Osteoblast (primary cell): ENCODE measurements around the gene INSIG2. TPM values are rescaled to one million over a fixed set of nuclear protein-coding genes. Genes with fewer than 3 reads are reported as not detected.

Experiments used
- DNase-seq: peaks from one replicate; pipeline ENCODE4 v3.0.0; 2011; ENCODE audit warnings: low spot score, mixed read lengths; ENCODE audit not compliant: insufficient read length; ENCODE audit errors: missing footprints
- H2AFZ ChIP-seq: 2 replicates; pipeline ENCODE4 v1.6.0; 2011; ENCODE audit warnings: mild to moderate bottlenecking, low read length
- H3K27ac ChIP-seq: 2 replicates; pipeline ENCODE4 v1.5.1; 2011; ENCODE audit warnings: mild to moderate bottlenecking, low read depth, low read length, moderate library complexity
- H3K27me3 ChIP-seq: 2 replicates; pipeline ENCODE4 v1.6.0; 2012; ENCODE audit warnings: mild to moderate bottlenecking, control low read depth, inconsistent platforms, low read length, moderate library complexity; ENCODE audit not compliant: insufficient read depth
- H3K36me3 ChIP-seq: 2 replicates; pipeline ENCODE4 v1.5.1; 2011; ENCODE audit warnings: mild to moderate bottlenecking, low read length, control low read depth, moderate library complexity; ENCODE audit not compliant: insufficient read depth
- H3K4me1 ChIP-seq: 2 replicates; pipeline ENCODE4 v1.5.1; 2011; ENCODE audit warnings: mild to moderate bottlenecking, low read length, control low read depth, moderate library complexity; ENCODE audit not compliant: insufficient read depth
- H3K4me2 ChIP-seq: 2 replicates; pipeline ENCODE4 v1.6.0; 2011; ENCODE audit warnings: mild to moderate bottlenecking, low read length; ENCODE audit not compliant: insufficient read depth
- H3K4me3 ChIP-seq: fragments of 200-600 bp; sonication (generic); 3 replicates; pipeline ENCODE4 v1.5.1; 2012; ENCODE audit warnings: mild to moderate bottlenecking, low read length, inconsistent platforms; ENCODE audit not compliant: insufficient read depth
- H3K79me2 ChIP-seq: 2 replicates; pipeline ENCODE4 v1.6.0; 2012; ENCODE audit warnings: mild to moderate bottlenecking, low read length, control low read depth, inconsistent platforms; ENCODE audit not compliant: insufficient read depth
- H3K9me3 ChIP-seq: 2 replicates; pipeline ENCODE4 v1.5.1; 2011; ENCODE audit warnings: low read depth, low read length, control low read depth
- H4K20me1 ChIP-seq: 2 replicates; pipeline ENCODE4 v1.6.0; 2012; ENCODE audit warnings: mild to moderate bottlenecking, low read length, control low read depth; ENCODE audit not compliant: insufficient read depth
- CTCF ChIP-seq: IDR thresholded peaks from 2 replicates; pipeline ENCODE4 v1.5.1; 2011; ENCODE audit warnings: mild to moderate bottlenecking, low read depth, low read length, moderate library complexity; ENCODE audit errors: extremely low read depth
- total RNA-seq: library from RNA; depleted of rRNA; stranded (reverse); fragments of >200 nt; gene quantifications from 2 replicates; pipeline ENCODE4 v1.2.3, GENCODE V29; 2012

Gene INSIG2
- total RNA-seq, 1 donor: 20.6 TPM

GRCh38 chr2:118054213-118055008 is 33.9 kb upstream of the INSIG2 start:
- H3K4me1 ChIP-seq: peaks cover 9% of the 10 kb centered on the region
- no peak for DNase-seq
- H4K20me1 ChIP-seq: no peaks in the 10 kb centered on the region
- TF ChIP-seq CTCF: no peak
- H3K36me3 ChIP-seq: no peaks in the 10 kb centered on the region
- no peaks in the 10 kb centered on the region for H3K79me2 ChIP-seq
- no peak overlapping the region for H3K4me2 ChIP-seq
- H3K4me3 ChIP-seq: no peak overlapping the region
- no peak overlapping the region for H2AFZ ChIP-seq
- H3K27ac ChIP-seq: no peak overlapping the region
- H3K9me3 ChIP-seq: no peaks in the 10 kb centered on the region
- peaks cover 26% of the 10 kb centered on the region for H3K27me3 ChIP-seq

- no peak overlapping the region for H2AFZ ChIP-seq
- H3K4me2 ChIP-seq: no peak overlapping the region
- TF ChIP-seq CTCF: no peak
- H3K4me1 ChIP-seq: peaks cover 15% of the 10 kb centered on the region
- no peak overlapping the region for H3K4me3 ChIP-seq
- no peaks in the 10 kb centered on the region for H3K36me3 ChIP-seq
- H3K27me3 ChIP-seq: peaks cover 26% of the 10 kb centered on the region
- H3K9me3 ChIP-seq: no peaks in the 10 kb centered on the region
- H3K79me2 ChIP-seq: no peaks in the 10 kb centered on the region
- no peaks in the 10 kb centered on the region for H4K20me1 ChIP-seq
- DNase-seq: no peak
- H3K27ac ChIP-seq: no peak overlapping the region
Observed at GRCh38 chr2:118055512-118056164, 32.6 kb upstream of the INSIG2 start.

GRCh38 chr2:118056165-118056534 is 32.1 kb upstream of the INSIG2 start:
- Histone ChIP-seq H2AFZ (no peak overlapping the region), H3K4me1 (peaks cover 21% of the 10 kb centered on the region), H3K79me2 (no peaks in the 10 kb centered on the region), H3K4me3 (no peak overlapping the region), H3K27me3 (peaks cover 26% of the 10 kb centered on the region), H3K9me3 (no peaks in the 10 kb centered on the region), H3K36me3 (no peaks in the 10 kb centered on the region), H3K27ac (no peak overlapping the region), H4K20me1 (no peaks in the 10 kb centered on the region), H3K4me2 (no peak overlapping the region)
- TF ChIP-seq CTCF: no peak
- DNase-seq: no peak

- Histone ChIP-seq H3K27ac (no peak overlapping the region), H3K9me3 (no peaks in the 10 kb centered on the region), H4K20me1 (no peaks in the 10 kb centered on the region), H3K4me1 (peaks cover 27% of the 10 kb centered on the region), H3K27me3 (peaks cover 23% of the 10 kb centered on the region), H3K4me3 (no peak overlapping the region), H3K79me2 (no peaks in the 10 kb centered on the region), H3K4me2 (no peak overlapping the region), H3K36me3 (no peaks in the 10 kb centered on the region), H2AFZ (no peak overlapping the region)
- no peak for DNase-seq
- no peak for TF ChIP-seq CTCF
Observed at GRCh38 chr2:118056801-118057200, 31.5 kb upstream of the INSIG2 start.
